Liver (tissue), 2 donors: ENCODE measurements around the gene TGFBR3.

Experiments
- TF ChIP-seq, protein P1 (sequence below): IDR thresholded peaks from 2 replicates; pipeline ENCODE4 v1.6.1; 2016; ENCODE audit warnings: antibody characterized with exemption
- TF ChIP-seq, protein P2 (sequence below): fragments of 150-350 bp; IDR thresholded peaks from 2 replicates; pipeline ENCODE4 v1.5.1; 2017; ENCODE audit warnings: improper control_type of control experiment, low read depth, low read length; ENCODE audit not compliant: missing input control
- donor health status: healthy.

- TF ChIP-seq, protein P1, sequence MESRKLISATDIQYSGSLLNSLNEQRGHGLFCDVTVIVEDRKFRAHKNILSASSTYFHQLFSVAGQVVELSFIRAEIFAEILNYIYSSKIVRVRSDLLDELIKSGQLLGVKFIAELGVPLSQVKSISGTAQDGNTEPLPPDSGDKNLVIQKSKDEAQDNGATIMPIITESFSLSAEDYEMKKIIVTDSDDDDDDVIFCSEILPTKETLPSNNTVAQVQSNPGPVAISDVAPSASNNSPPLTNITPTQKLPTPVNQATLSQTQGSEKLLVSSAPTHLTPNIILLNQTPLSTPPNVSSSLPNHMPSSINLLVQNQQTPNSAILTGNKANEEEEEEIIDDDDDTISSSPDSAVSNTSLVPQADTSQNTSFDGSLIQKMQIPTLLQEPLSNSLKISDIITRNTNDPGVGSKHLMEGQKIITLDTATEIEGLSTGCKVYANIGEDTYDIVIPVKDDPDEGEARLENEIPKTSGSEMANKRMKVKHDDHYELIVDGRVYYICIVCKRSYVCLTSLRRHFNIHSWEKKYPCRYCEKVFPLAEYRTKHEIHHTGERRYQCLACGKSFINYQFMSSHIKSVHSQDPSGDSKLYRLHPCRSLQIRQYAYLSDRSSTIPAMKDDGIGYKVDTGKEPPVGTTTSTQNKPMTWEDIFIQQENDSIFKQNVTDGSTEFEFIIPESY = no peak
- TF ChIP-seq, protein P2, sequence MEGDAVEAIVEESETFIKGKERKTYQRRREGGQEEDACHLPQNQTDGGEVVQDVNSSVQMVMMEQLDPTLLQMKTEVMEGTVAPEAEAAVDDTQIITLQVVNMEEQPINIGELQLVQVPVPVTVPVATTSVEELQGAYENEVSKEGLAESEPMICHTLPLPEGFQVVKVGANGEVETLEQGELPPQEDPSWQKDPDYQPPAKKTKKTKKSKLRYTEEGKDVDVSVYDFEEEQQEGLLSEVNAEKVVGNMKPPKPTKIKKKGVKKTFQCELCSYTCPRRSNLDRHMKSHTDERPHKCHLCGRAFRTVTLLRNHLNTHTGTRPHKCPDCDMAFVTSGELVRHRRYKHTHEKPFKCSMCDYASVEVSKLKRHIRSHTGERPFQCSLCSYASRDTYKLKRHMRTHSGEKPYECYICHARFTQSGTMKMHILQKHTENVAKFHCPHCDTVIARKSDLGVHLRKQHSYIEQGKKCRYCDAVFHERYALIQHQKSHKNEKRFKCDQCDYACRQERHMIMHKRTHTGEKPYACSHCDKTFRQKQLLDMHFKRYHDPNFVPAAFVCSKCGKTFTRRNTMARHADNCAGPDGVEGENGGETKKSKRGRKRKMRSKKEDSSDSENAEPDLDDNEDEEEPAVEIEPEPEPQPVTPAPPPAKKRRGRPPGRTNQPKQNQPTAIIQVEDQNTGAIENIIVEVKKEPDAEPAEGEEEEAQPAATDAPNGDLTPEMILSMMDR = no peak
Measured at GRCh38 chr1:91655912-91656449, 230.0 kb downstream of the TGFBR3 start.
